Upper lobe of left lung (tissue), 4 donors: ENCODE results near the gene CTTNBP2.

Source experiments
- EP300 ChIP-seq, 4 donors: sonication (generic); formaldehyde crosslinking; IDR thresholded peaks; one replicate each; pipeline ENCODE4 v1.5.1; 2017; ENCODE audit warnings: antibody characterized with exemption in 4 of 4, control low read depth in 2 of 4
- POLR2A ChIP-seq, 4 donors: fragments of 450-650 bp; IDR thresholded peaks; one replicate each; pipeline ENCODE4 v1.5.1; 2016 to 2017; ENCODE audit warnings: antibody characterized with exemption in 4 of 4, mild to moderate bottlenecking in 2 of 4
- POLR2AphosphoS5 ChIP-seq, 2 donors: sonication (generic); formaldehyde crosslinking; IDR thresholded peaks; one replicate each; pipeline ENCODE4 v1.5.1; 2017; ENCODE audit warnings: antibody characterized with exemption in 2 of 2
- TF ChIP-seq, protein P1 (sequence below), 6 experiments: fragments of 450-650 bp in 4 of 6; fragments of 200-600 bp in 2 of 6; sonication (generic) in 2 of 6; IDR thresholded peaks; one replicate each; pipeline ENCODE4 v1.5.1; 2016 to 2019; ENCODE audit warnings: antibody characterized with exemption in 6 of 6

- TF ChIP-seq, protein P1, sequence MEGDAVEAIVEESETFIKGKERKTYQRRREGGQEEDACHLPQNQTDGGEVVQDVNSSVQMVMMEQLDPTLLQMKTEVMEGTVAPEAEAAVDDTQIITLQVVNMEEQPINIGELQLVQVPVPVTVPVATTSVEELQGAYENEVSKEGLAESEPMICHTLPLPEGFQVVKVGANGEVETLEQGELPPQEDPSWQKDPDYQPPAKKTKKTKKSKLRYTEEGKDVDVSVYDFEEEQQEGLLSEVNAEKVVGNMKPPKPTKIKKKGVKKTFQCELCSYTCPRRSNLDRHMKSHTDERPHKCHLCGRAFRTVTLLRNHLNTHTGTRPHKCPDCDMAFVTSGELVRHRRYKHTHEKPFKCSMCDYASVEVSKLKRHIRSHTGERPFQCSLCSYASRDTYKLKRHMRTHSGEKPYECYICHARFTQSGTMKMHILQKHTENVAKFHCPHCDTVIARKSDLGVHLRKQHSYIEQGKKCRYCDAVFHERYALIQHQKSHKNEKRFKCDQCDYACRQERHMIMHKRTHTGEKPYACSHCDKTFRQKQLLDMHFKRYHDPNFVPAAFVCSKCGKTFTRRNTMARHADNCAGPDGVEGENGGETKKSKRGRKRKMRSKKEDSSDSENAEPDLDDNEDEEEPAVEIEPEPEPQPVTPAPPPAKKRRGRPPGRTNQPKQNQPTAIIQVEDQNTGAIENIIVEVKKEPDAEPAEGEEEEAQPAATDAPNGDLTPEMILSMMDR (IDR thresholded peaks at IDR 0.05) = no peak
- TF ChIP-seq POLR2AphosphoS5 (IDR thresholded peaks at IDR 0.05) (no peak), POLR2A (IDR thresholded peaks at IDR 0.05) (no peak), EP300 (IDR thresholded peaks at IDR 0.05) (no peak)
Measured at GRCh38 chr7:117781707-117782106, 91.5 kb downstream of the CTTNBP2 start.
